AG04449 (cell line): ENCODE data around the gene AMOTL2.

ENCODE experiments used
- CTCF ChIA-PET: fragments of 350-600 bp; formaldehyde crosslinking; extraction: SDS; loops from one replicate; lab custom pipeline; 2021; ENCODE audit warnings: antibody characterized with exemption; lab: Yijun Ruan, JAX
- POLR2A ChIA-PET: fragments of 400-600, 350-600 bp; formaldehyde crosslinking; extraction: SDS; loops from one replicate; lab custom pipeline; 2020; ENCODE audit warnings: antibody characterized with exemption, inconsistent platforms; lab: Yijun Ruan, JAX
- DNase-seq: peaks from one replicate; pipeline ENCODE4 v3.0.0-alpha.2; 2010; ENCODE audit warnings: low read depth, low spot score
- H3K4me3 ChIP-seq: 2 replicates; pipeline ENCODE4 v1.5.1; 2011; ENCODE audit warnings: low read depth, mild to moderate bottlenecking, control low read depth, low read length
- CTCF ChIP-seq: IDR thresholded peaks from one replicate; pipeline ENCODE4 v1.5.1; 2011; ENCODE audit warnings: mild to moderate bottlenecking, moderate library complexity, low read length, control low read depth, inconsistent platforms; ENCODE audit not compliant: insufficient read depth; ENCODE audit errors: missing control alignments

The AMOTL2 gene

GRCh38 chr3:134357914-134358811 is 16.1 kb downstream of the AMOTL2 start:
- DNase-seq, result peak; percentile 88
- POLR2A ChIA-PET, result interaction anchor here (1.0 to 3.6 kb wide), 24 partner anchors 9 to 130 kb away, joined by 3 to 25 read pairs (median 4); partner anchors contain the start of genes AMOTL2, ANAPC13 and CEP63

GRCh38 chr3:134357261-134357913 is 16.9 kb downstream of the AMOTL2 start:
- CTCF ChIA-PET, result interaction anchor here (0.7 to 24.4 kb wide), 9 partner anchors 13 to 145 kb away, joined by 3 to 424 read pairs (median 4); no protein-coding TSS in a partner anchor
- H3K4me3 ChIP-seq, result no peak overlapping the region; the same call in 1 of the 2 replicates
- POLR2A ChIA-PET, result interaction anchor here (0.6 to 3.6 kb wide), 24 partner anchors 7 to 130 kb away, joined by 3 to 25 read pairs (median 4); partner anchors contain the start of genes AMOTL2, ANAPC13 and CEP63
- DNase-seq, result no peak
- TF ChIP-seq CTCF, result no peak

More at GRCh38 chr3:134357914-134358811, 16.1 kb downstream of the AMOTL2 start:
- no peak overlapping the region; the same call in none of the 2 replicates for H3K4me3 ChIP-seq
- CTCF ChIA-PET, result interaction anchor here (0.7 to 24.4 kb wide), 10 partner anchors 12 to 120 kb away, joined by 3 to 424 read pairs (median 6); no protein-coding TSS in a partner anchor
- peak; percentile 51 for TF ChIP-seq CTCF

GRCh38 chr3:134356411-134357040 is 17.7 kb downstream of the AMOTL2 start:
- no peak for DNase-seq
- H3K4me3 ChIP-seq, result no peak overlapping the region; the same call in 1 of the 2 replicates
- no peak for TF ChIP-seq CTCF
- POLR2A ChIA-PET, result interaction anchor here (0.6 to 3.6 kb wide), 9 partner anchors 8 to 120 kb away, joined by 3 to 25 read pairs (median 5); no protein-coding TSS in a partner anchor
- CTCF ChIA-PET, result interaction anchor here (0.7 to 24.4 kb wide), 10 partner anchors 8 to 144 kb away, joined by 3 to 424 read pairs (median 4); no protein-coding TSS in a partner anchor

GRCh38 chr3:134355416-134355815 is 18.8 kb downstream of the AMOTL2 start:
- ChIA-PET CTCF (interaction anchor here (0.9 to 24.4 kb wide), 9 partner anchors 9 to 123 kb away, joined by 4 to 424 read pairs (median 5); no protein-coding TSS in a partner anchor), POLR2A (interaction anchor here (1.6 to 3.2 kb wide), 3 partner anchors 9 to 121 kb away, joined by 5 to 25 read pairs (median 11); no protein-coding TSS in a partner anchor)
- no peak overlapping the region for H3K4me3 ChIP-seq
- TF ChIP-seq CTCF, result no peak
- no peak for DNase-seq

GRCh38 chr3:134354612-134355251 is 19.5 kb downstream of the AMOTL2 start:
- ChIA-PET CTCF (interaction anchor here (0.9 to 24.4 kb wide), 6 partner anchors 9 to 124 kb away, joined by 4 to 424 read pairs (median 6); no protein-coding TSS in a partner anchor), POLR2A (interaction anchor here (1.0 to 3.2 kb wide), 6 partner anchors 9 to 122 kb away, joined by 3 to 25 read pairs (median 4); no protein-coding TSS in a partner anchor)
- DNase-seq, result no peak
- no peak for TF ChIP-seq CTCF
- H3K4me3 ChIP-seq, result no peak overlapping the region
